Astrocyte (in vitro differentiated cells and primary cell): ENCODE results near the gene ATP6V1G2. TPM values are rescaled to one million over a fixed set of nuclear protein-coding genes. Genes with fewer than 3 reads are reported as not detected.
A peak's percentile ranks its signal among the peaks of the same experiment; 100 is the strongest.

Experiments used
- DNase-seq: peaks from one replicate; pipeline ENCODE4 v3.0.0-alpha.2; 2010; ENCODE audit warnings: low read depth
- FAIRE-seq: peaks from 2 replicates; lab custom pipeline; 2011; peaks lifted over from hg19 to GRCh38; lab: Jason Lieb, UNC
- H2AFZ ChIP-seq: 2 replicates; pipeline ENCODE4 v1.6.0; 2012; ENCODE audit warnings: low read depth, low read length, inconsistent platforms
- H3K27ac ChIP-seq: 2 replicates; pipeline ENCODE4 v1.5.1; 2011; ENCODE audit warnings: low read depth, low read length, inconsistent platforms
- H3K27me3 ChIP-seq: 2 replicates; pipeline ENCODE4 v1.6.0; 2011; ENCODE audit warnings: low read length, inconsistent platforms; ENCODE audit not compliant: insufficient read depth
- H3K36me3 ChIP-seq: 2 replicates; pipeline ENCODE4 v1.5.1; 2011; ENCODE audit warnings: low read length, inconsistent platforms; ENCODE audit not compliant: insufficient read depth
- H3K4me1 ChIP-seq: 2 replicates; pipeline ENCODE4 v1.5.1; 2011; ENCODE audit warnings: low read length, inconsistent platforms; ENCODE audit not compliant: insufficient read depth
- H3K4me2 ChIP-seq: 2 replicates; pipeline ENCODE4 v1.6.0; 2012; ENCODE audit warnings: low read length, inconsistent platforms
- H3K4me3 ChIP-seq: 2 replicates; pipeline ENCODE4 v1.5.1; 2011; ENCODE audit warnings: low read depth, mild to moderate bottlenecking, low read length, inconsistent platforms; ENCODE audit not compliant: insufficient read depth
- H3K79me2 ChIP-seq: 2 replicates; pipeline ENCODE4 v1.6.0; 2012; ENCODE audit warnings: mild to moderate bottlenecking, low read length, inconsistent platforms; ENCODE audit not compliant: insufficient read depth
- H3K9ac ChIP-seq: 2 replicates; pipeline ENCODE4 v1.6.0; 2012; ENCODE audit warnings: mild to moderate bottlenecking, low read length, inconsistent platforms
- H3K9me3 ChIP-seq: 2 replicates; pipeline ENCODE4 v1.5.1; 2012; ENCODE audit warnings: low read depth, mild to moderate bottlenecking, low read length, inconsistent platforms; ENCODE audit not compliant: insufficient read depth
- H4K20me1 ChIP-seq: 2 replicates; pipeline ENCODE4 v1.6.0; 2012; ENCODE audit warnings: low read length, inconsistent platforms; ENCODE audit not compliant: insufficient read depth
- H3K27ac Mint-ChIP-seq: one replicate; pipeline ENCODE4 v1.8.0; 2021; ENCODE audit warnings: mild to moderate bottlenecking, mixed read lengths; ENCODE audit not compliant: unreplicated experiment
- H3K27me3 Mint-ChIP-seq: one replicate; pipeline ENCODE4 v1.8.0; 2021; ENCODE audit warnings: low read depth, mixed read lengths; ENCODE audit not compliant: unreplicated experiment
- H3K36me3 Mint-ChIP-seq: one replicate; pipeline ENCODE4 v1.8.0; 2021; ENCODE audit warnings: low read depth, mixed read lengths; ENCODE audit not compliant: unreplicated experiment
- H3K4me1 Mint-ChIP-seq: one replicate; pipeline ENCODE4 v1.8.0; 2021; ENCODE audit warnings: low read depth, mixed read lengths; ENCODE audit not compliant: unreplicated experiment
- H3K4me3 Mint-ChIP-seq: one replicate; pipeline ENCODE4 v1.8.0; 2021; ENCODE audit warnings: mild to moderate bottlenecking, moderate library complexity, mixed read lengths; ENCODE audit not compliant: unreplicated experiment
- H3K9me3 Mint-ChIP-seq: one replicate; pipeline ENCODE4 v1.8.0; 2021; ENCODE audit warnings: mild to moderate bottlenecking, mixed read lengths; ENCODE audit not compliant: unreplicated experiment
- CTCF ChIP-seq: IDR thresholded peaks from 2 replicates; pipeline ENCODE4 v1.5.1; 2011; ENCODE audit warnings: low read depth, mild to moderate bottlenecking, inconsistent platforms, low read length, moderate library complexity; ENCODE audit not compliant: insufficient read depth
- EZH2 ChIP-seq: IDR thresholded peaks from 2 replicates; pipeline ENCODE4 v1.6.1; 2012; ENCODE audit warnings: mild to moderate bottlenecking, low read length, inconsistent platforms; ENCODE audit not compliant: insufficient read depth
- total RNA-seq: library from RNA; stranded (reverse); gene quantifications from 2 replicates; pipeline ENCODE4 v1.2.1, GENCODE V29; 2021

Gene ATP6V1G2
- total RNA-seq, 1 donor from 2014 or later: 2.6 TPM

GRCh38 chr6:31558631-31559500 lies 12.5 kb upstream of the ATP6V1G2 start:
- no peak overlapping the region for H3K4me3 ChIP-seq
- DNase-seq: no peak
- peaks cover 4% of the 10 kb centered on the region for H3K36me3 ChIP-seq
- H3K79me2 ChIP-seq: peaks cover 4% of the 10 kb centered on the region
- TF ChIP-seq EZH2 (no peak), CTCF (no peak)
- peak overlapping the region; percentile 71 for H3K4me3 Mint-ChIP-seq
- peak overlapping the region; percentile 72 for H3K4me2 ChIP-seq
- H3K27me3 ChIP-seq: no peaks in the 10 kb centered on the region
- H3K4me1 Mint-ChIP-seq: peaks cover 35% of the 10 kb centered on the region
- H3K27me3 Mint-ChIP-seq: no peaks in the 10 kb centered on the region
- no peaks in the 10 kb centered on the region for H4K20me1 ChIP-seq
- no peaks in the 10 kb centered on the region for H3K9me3 ChIP-seq
- H2AFZ ChIP-seq: no peak overlapping the region
- H3K4me1 ChIP-seq: peaks cover 29% of the 10 kb centered on the region
- peak overlapping the region; percentile 40 for H3K9ac ChIP-seq
- peak overlapping the region; percentile 61 for H3K27ac ChIP-seq
- H3K36me3 Mint-ChIP-seq: peaks cover 21% of the 10 kb centered on the region
- H3K9me3 Mint-ChIP-seq: peaks cover 2% of the 10 kb centered on the region
- H3K27ac Mint-ChIP-seq: peak overlapping the region; percentile 96
- FAIRE-seq: no peak

DNA sequence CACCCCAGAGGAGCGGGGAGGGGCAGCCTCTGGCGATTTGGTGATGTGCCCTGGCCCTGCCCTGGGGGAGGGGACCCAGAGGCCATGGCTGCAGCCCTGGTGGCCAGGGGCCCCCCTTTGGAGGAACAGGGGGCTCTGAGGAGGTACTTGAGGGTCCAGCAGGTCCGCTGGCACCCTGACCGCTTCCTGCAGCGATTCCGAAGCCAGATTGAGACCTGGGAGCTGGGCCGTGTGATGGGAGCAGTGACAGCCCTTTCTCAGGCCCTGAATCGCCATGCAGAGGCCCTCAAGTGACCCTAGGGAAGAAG lies 11.9 kb upstream of the ATP6V1G2 start:
- no peak overlapping the region for H3K9ac ChIP-seq
- no peak overlapping the region for H3K4me2 ChIP-seq
- no peak for TF ChIP-seq EZH2
- no peak for TF ChIP-seq CTCF
- H3K27ac Mint-ChIP-seq: no peak overlapping the region
- H4K20me1 ChIP-seq: no peaks in the 10 kb centered on the region
- H3K4me1 ChIP-seq: peaks cover 29% of the 10 kb centered on the region
- no peak overlapping the region for H2AFZ ChIP-seq
- no peaks in the 10 kb centered on the region for H3K27me3 ChIP-seq
- no peaks in the 10 kb centered on the region for H3K27me3 Mint-ChIP-seq
- H3K9me3 ChIP-seq: no peaks in the 10 kb centered on the region
- no peak overlapping the region for H3K4me3 Mint-ChIP-seq
- H3K79me2 ChIP-seq: peaks cover 4% of the 10 kb centered on the region
- H3K4me3 ChIP-seq: no peak overlapping the region
- H3K4me1 Mint-ChIP-seq: peaks cover 32% of the 10 kb centered on the region
- H3K27ac ChIP-seq: no peak overlapping the region
- H3K36me3 Mint-ChIP-seq: peaks cover 19% of the 10 kb centered on the region
- H3K9me3 Mint-ChIP-seq: peaks cover 2% of the 10 kb centered on the region
- peaks cover 5% of the 10 kb centered on the region for H3K36me3 ChIP-seq
- no peak for FAIRE-seq
- no peak for DNase-seq
